ENCODE measurements around the gene PIK3R3. TPM values are rescaled to one million over a fixed set of nuclear protein-coding genes. Genes with fewer than 3 reads are reported as not detected.

PIK3R3 gene
- total and polyA plus RNA-seq, 9 of the 15 experiments (the other 6 are each of a cell fraction or from before 2014, with no cell fraction given): 1.4 to 7.7 (median 4.6) TPM

GRCh38 chr1:46180082-46180616, 47.7 kb upstream of the PIK3R3 start (continued):
- no peak for TF ChIP-seq PBX2 (CRISPR knock-in tag; IDR thresholded peaks at IDR 0.05; ENCODE audit: low read depth)
- no peak for TF ChIP-seq PBX2 (tag; conservative IDR thresholded peaks at IDR 0.05; ENCODE audit: low read depth)
- peak; percentile 58; the same call in 1 of the 2 replicates for TF ChIP-seq CC2D1A (IDR thresholded peaks at IDR 0.05)
- no peak for TF ChIP-seq CHD4 (IDR thresholded peaks at IDR 0.05; ENCODE audit: insufficient read depth, insufficient replicate concordance, low read depth, low read length, poor library complexity, severe bottlenecking)
- TF ChIP-seq POLR2G (IDR thresholded peaks at IDR 0.05; ENCODE audit: low read depth, low read length): no peak
- TF ChIP-seq RBM15 (IDR thresholded peaks at IDR 0.05; ENCODE audit: insufficient read depth, low read length): no peak
- TF ChIP-seq SMARCA5 (IDR thresholded peaks at IDR 0.05): 0 out of 2 replicates have a peak, but pooled peaks have one; percentile 4
- peak; percentile 63 for TF ChIP-seq VEZF1 (CRISPR knock-in tag; IDR thresholded peaks at IDR 0.05)
- 0 out of 2 replicates have a peak, but pooled peaks have one; percentile 26 for TF ChIP-seq ARID2 (IDR thresholded peaks at IDR 0.05)
- no peak for TF ChIP-seq TCFL5 (CRISPR knock-in tag; conservative IDR thresholded peaks at IDR 0.05)

Measured in K562 (cell line).